ENCODE measurements around the gene TMEM38A.

Gene TMEM38A

GRCh38 chr19:16660763-16661479, at the start of gene TMEM38A:
Gene TMEM38A, plus strand, starts transcription at chr19:16661139. Its CDS starts 79 bp downstream, at chr19:16661218.
- peak; percentile 52 for DNase-seq (ENCODE audit: low spot score)

DNA sequence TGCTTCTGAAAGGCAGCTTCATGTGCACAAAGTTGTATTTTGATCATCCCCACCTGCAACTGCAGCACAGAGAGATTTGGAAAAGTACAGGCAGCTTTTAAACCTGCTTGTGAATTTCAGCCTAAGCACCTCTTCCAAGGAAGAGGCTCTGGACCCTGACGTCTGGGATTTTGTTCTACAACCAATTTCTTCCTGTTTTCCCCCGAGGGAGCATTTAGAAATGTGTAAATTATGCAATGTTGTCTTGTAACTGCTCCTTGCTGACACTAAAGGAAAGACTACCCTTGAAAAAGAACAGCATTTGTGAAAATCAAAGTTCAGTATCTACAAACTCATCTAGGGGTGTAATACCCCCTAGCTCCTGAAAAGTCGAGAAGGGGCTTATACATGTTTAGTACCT, 48.3 kb upstream of the TMEM38A start:
- DNase-seq (ENCODE audit: low spot score), result no peak

- DNase-seq (ENCODE audit: low spot score), result no peak
These were observed 47.1 kb upstream of the TMEM38A start for GRCh38 chr19:16613841-16614240.

GRCh38 chr19:16614941-16615340, 46.0 kb upstream of the TMEM38A start:
- no peak for DNase-seq (ENCODE audit: low spot score)

GRCh38 chr19:16615808-16616207, 45.1 kb upstream of the TMEM38A start:
- no peak for DNase-seq (ENCODE audit: low spot score)

DNA sequence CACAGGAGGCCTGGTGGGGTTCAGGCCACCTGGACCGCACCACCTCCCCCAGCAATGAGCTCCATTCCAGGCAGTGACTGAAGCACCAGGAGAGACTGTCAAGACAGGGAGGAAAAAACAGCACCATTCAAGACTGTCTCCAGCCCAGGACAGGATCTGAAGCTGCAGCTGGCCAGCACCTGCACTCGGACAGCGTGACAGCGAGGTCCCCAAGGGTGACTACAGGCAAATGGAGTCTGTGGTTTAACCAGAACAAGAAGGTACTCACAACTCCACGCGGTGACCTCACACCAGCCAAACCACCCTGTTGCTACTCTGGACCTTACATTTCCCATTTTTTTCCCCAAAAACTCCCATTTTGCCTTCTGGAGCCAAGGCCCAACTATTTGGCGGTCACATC, 42.7 kb upstream of the TMEM38A start:
- DNase-seq (ENCODE audit: low spot score), result no peak

DNA sequence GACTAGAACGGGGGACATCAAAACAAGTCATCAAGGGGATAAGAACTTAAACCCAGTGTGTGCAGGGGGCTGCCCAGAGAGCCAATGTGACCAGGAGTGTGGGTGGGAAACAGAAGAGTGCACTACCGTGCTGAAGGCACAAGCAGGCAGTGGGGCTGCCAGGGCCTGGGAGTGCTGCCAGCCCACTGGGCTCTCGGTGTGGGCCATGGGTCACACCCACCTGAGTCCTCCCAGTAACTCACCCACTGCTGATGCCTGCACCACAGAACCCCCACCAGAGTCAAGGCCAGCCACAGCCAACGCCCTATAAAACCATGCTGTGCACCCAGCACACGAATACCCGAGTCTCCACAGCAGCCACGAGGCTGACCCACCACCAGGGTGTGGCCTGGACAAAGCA, 41.5 kb upstream of the TMEM38A start:
- no peak for DNase-seq (ENCODE audit: low spot score)

DNA sequence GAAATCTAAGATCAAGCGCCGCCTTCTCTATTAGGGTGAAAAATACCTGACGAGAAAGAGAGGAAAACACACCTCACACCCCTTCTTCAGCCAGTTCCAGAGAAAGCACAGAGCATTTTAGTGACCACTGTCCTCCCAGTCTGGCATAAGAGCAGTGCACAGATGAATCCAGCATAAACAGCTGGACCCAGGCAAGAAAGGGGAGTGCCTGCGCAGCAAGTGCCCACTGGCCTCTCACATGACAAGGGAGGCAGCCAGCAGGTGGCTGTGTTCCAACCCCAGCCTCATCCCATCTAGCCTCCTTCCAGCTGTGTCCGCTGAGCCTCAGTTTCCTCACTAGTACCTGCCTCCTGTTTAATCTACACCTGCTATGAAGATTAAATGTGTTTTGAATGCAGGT, 40.9 kb upstream of the TMEM38A start:
- DNase-seq (ENCODE audit: low spot score), result no peak

GRCh38 chr19:16620584-16620983, 40.4 kb upstream of the TMEM38A start:
- no peak for DNase-seq (ENCODE audit: low spot score)

- DNase-seq (ENCODE audit: low spot score), result no peak
These were observed 39.7 kb upstream of the TMEM38A start for GRCh38 chr19:16621165-16621800.

GRCh38 chr19:16623066-16623465, 37.9 kb upstream of the TMEM38A start:
- DNase-seq (ENCODE audit: low spot score), result no peak

DNA sequence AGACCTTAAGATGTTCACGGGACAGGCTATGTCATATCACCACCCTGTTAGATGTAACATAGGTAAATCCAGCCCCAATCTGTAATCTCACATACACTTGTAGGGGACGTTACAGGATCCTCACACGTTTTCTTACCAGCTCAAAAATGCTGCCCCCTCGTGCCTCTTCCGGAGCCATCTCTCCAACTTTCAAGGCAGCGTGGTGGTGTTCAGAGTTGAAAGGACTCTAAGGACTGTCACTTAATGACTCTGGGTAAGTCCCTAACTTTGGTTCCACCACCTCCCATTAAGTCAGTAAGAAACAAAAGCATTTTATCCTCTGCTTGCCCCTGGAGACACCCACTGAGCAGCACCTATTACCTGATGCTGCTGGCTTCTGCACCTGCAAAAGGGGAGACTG, 37.4 kb upstream of the TMEM38A start:
- DNase-seq (ENCODE audit: low spot score), result no peak

- DNase-seq (ENCODE audit: low spot score), result no peak
These were observed 36.7 kb upstream of the TMEM38A start for GRCh38 chr19:16624236-16624635.

GRCh38 chr19:16625163-16625958, 35.6 kb upstream of the TMEM38A start:
- no peak for DNase-seq (ENCODE audit: low spot score)

- no peak for DNase-seq (ENCODE audit: low spot score)
These were observed 34.1 kb upstream of the TMEM38A start for GRCh38 chr19:16626796-16627192.

GRCh38 chr19:16627193-16627927, 33.6 kb upstream of the TMEM38A start:
- no peak for DNase-seq (ENCODE audit: low spot score)

DNA sequence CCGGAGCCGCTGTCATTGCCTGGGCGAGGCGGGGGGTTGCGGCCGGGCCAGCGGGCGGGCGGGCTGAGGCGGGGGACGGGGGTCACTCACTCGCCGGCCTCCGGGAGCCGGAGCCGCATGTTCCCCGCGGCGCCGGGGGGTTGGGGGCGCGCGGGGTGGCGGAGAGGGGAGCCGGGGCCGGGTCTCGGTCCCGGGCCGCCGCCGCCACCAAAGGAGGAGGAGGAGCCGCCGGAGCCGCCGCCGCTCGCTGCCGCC, 33.1 kb upstream of the TMEM38A start:
- no peak for DNase-seq (ENCODE audit: low spot score)

DNA sequence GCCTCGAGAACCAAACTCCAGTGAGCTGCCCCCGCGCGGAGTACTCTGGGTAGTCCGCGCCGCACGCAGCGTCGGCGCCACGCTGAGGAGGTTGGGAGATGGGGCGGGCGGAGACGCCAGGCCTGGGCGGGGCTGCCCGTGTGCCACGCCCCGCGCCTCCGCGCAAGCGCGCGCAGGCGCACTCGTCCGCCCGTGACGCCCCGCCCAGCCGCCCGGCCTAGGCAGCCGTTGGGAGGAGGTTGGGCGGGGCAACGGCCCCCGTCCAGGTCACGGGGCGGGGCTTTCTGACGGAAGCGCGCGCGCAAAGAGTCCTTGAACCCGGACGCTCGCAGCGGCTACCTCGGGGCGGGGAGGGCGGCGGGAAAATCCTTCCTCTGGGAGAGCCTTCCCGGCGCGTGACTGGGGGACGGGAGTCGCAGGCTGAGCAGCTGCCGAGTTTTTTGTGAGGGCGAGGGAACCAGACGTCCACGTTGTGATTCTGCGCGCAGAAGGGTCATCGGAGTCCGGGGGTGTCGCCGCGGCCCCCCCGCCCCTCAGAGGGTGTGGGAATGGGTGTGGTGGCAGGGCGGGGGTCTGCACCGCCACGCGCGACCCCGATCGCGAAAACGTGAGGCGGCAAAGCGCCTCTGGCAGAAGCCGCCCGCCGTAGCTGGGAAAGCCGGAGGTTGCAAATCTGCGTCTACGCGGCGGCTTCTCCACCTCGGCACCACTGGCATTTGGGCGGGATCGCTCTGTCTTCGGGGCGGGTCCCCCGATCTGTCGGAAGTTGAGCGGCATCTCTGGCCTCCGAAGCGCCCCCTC, 32.6 kb upstream of the TMEM38A start, which contains the start of gene MED26:
Gene MED26 (minus strand): TSS at position 22 of the 801 bp plus-strand sequence. CDS start 261 bp downstream, outside the sequence.
- peak; percentile 95 for DNase-seq (ENCODE audit: low spot score)

DNA sequence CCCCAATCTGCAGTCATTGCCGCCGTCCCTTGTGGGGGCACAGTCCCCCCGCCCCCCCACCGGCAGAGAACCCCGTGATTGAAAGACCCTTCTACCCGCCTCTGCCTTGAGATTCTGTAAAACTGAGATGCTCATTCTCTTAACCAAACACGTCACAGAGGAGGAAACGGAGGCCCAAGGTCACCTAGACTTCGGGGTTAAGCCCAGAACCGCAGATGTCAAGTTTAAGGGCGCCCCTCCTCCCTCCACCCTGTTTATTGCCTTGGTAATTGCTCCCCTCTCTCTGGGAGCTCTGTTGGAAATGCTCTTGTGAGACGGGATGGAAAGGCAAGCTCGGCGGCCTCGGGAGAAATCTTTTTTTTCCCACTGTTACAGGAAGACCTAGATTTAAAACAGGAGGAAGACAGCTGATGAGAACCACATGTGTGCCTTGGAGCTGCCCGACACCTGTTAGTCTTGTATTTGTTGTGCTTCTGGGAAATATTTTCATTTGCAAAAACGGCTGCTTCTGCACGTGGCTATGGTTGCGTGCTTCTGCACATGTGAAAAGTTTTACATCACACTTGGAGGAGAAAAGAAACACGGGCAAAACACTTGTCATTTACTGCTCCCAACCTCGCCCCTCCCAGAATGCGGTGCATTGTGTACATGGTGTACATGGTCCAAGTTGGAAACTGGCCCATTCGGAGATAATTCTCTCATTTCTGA, 31.8 kb upstream of the TMEM38A start:
- DNase-seq (ENCODE audit: low spot score), result no peak

DNA sequence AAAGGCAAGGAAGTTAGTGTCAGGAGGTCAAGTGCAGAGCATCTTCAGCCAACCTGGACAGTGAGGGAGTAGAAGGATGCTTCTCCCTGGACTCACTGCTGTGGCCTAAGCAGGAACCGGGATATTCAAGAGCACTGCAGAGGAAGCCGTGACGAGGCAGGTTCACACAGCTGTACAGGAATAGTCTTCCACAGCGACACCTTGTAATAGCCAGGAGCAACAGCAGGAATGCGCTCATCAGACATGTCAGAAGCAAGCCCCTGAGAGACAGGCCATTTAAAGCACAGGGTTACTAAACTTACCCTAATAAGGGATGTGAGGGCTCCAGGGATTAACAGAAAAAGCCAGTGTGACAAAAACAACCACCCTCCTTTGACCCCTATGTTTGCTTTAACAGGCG, 29.5 kb upstream of the TMEM38A start:
- no peak for DNase-seq (ENCODE audit: low spot score)

DNA sequence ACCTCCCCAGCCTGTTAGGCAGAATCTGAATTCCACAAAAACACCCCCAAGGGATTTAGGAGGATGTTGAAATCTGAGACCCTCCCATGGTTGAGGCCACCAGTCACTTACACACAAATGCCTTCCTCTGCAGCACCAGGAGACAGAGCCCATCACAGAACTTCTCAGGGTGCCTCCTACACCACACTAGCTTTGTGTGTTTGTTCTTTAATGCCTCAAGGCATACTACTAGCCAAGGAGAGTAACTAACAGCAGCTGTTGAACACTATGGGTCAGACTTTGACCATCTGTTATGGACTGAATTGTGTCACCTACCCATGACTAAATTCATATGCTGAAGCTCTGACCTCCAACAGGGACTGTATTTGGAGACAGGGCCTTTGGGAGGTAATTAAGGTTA, 23.4 kb upstream of the TMEM38A start:
- DNase-seq (ENCODE audit: low spot score), result no peak

Measured in kidney tubule cell (primary cell).